Trophoblast cell (in vitro differentiated cells and primary cell): ENCODE data around the gene GLRX.
"Not testable (repeated sequence)": the region's sequence is repeated elsewhere in the genome, so short reads cannot be mapped to it uniquely, and the experiment has no call there.

Source experiments
- DNase-seq, 2 donors: peaks; one replicate each; pipeline ENCODE4 v3.0.0-alpha.2; 2016
- H2AFZ ChIP-seq: 2 replicates; pipeline ENCODE4 v1.6.1; 2013; ENCODE audit warnings: low read length, moderate library complexity, mild to moderate bottlenecking; ENCODE audit not compliant: insufficient read depth, poor library complexity
- H2AK5ac ChIP-seq: 2 replicates; pipeline ENCODE4 v1.6.1; 2013; ENCODE audit warnings: mild to moderate bottlenecking, low read length
- H2BK120ac ChIP-seq: 2 replicates; pipeline ENCODE4 v1.6.1; 2013; ENCODE audit warnings: low read length, mild to moderate bottlenecking, moderate library complexity; ENCODE audit not compliant: insufficient read depth, poor library complexity
- H2BK12ac ChIP-seq: 2 replicates; pipeline ENCODE4 v1.6.1; 2013; ENCODE audit warnings: mild to moderate bottlenecking, low read length, moderate library complexity
- H2BK5ac ChIP-seq: 2 replicates; pipeline ENCODE4 v1.6.1; 2013; ENCODE audit warnings: low read length, low read depth, moderate library complexity, mild to moderate bottlenecking; ENCODE audit not compliant: poor library complexity
- H3K14ac ChIP-seq: 2 replicates; pipeline ENCODE4 v1.6.1; 2013; ENCODE audit warnings: mild to moderate bottlenecking, low read length
- H3K18ac ChIP-seq: 2 replicates; pipeline ENCODE4 v1.6.1; 2013; ENCODE audit warnings: mild to moderate bottlenecking, low read length
- H3K23ac ChIP-seq: 2 replicates; pipeline ENCODE4 v1.6.1; 2013; ENCODE audit warnings: low read length
- H3K27ac ChIP-seq: 2 replicates; pipeline ENCODE4 v1.5.1; 2013; ENCODE audit warnings: low read depth, mild to moderate bottlenecking, inconsistent platforms, low read length, moderate library complexity
- H3K27me3 ChIP-seq: 2 replicates; pipeline ENCODE4 v1.6.1; 2013; ENCODE audit warnings: inconsistent platforms, mild to moderate bottlenecking, low read length, moderate library complexity; ENCODE audit not compliant: insufficient read depth
- H3K36me3 ChIP-seq, 2 experiments: 1 replicate in 1 of 2; 2 replicates in 1 of 2; pipeline ENCODE4 v1.6.1; 2013; ENCODE audit warnings: low read length in 2 of 2, mild to moderate bottlenecking in 2 of 2, moderate library complexity in 1 of 2; ENCODE audit not compliant: insufficient read depth in 2 of 2, control insufficient read depth in 1 of 2
- H3K4ac ChIP-seq: 2 replicates; pipeline ENCODE4 v1.6.1; 2013; ENCODE audit warnings: low read depth, mild to moderate bottlenecking, low read length, moderate library complexity
- H3K4me1 ChIP-seq, 2 experiments: 1 replicate in 1 of 2; 2 replicates in 1 of 2; pipeline ENCODE4 v1.6.1; 2013; ENCODE audit warnings: low read length in 2 of 2, mild to moderate bottlenecking in 2 of 2, moderate library complexity in 1 of 2; ENCODE audit not compliant: insufficient read depth in 2 of 2, control insufficient read depth in 1 of 2
- H3K4me2 ChIP-seq: 2 replicates; pipeline ENCODE4 v1.6.1; 2013; ENCODE audit warnings: inconsistent platforms, mild to moderate bottlenecking, low read length, moderate library complexity
- H3K4me3 ChIP-seq: 2 replicates; pipeline ENCODE4 v1.5.1; 2013; ENCODE audit warnings: mild to moderate bottlenecking, low read depth, low read length, inconsistent platforms
- H3K79me1 ChIP-seq: one replicate; pipeline ENCODE4 v1.6.1; 2013; ENCODE audit warnings: low read length
- H3K79me2 ChIP-seq: 2 replicates; pipeline ENCODE4 v1.6.1; 2013; ENCODE audit warnings: low read length, mild to moderate bottlenecking; ENCODE audit not compliant: control insufficient read depth, insufficient read depth, poor library complexity
- H3K9ac ChIP-seq: 2 replicates; pipeline ENCODE4 v1.6.1; 2013; ENCODE audit warnings: mild to moderate bottlenecking, low read length
- H3K9me3 ChIP-seq: 2 replicates; pipeline ENCODE4 v1.6.1; 2013; ENCODE audit warnings: low read depth, mild to moderate bottlenecking, control low read depth, inconsistent platforms, low read length; ENCODE audit not compliant: insufficient read depth
- H4K12ac ChIP-seq: 2 replicates; pipeline ENCODE4 v1.6.1; 2013; ENCODE audit warnings: low read depth, mild to moderate bottlenecking, low read length, moderate library complexity
- H4K8ac ChIP-seq: 2 replicates; pipeline ENCODE4 v1.6.1; 2013; ENCODE audit warnings: low read depth, mild to moderate bottlenecking, low read length, moderate library complexity
- H4K91ac ChIP-seq: one replicate; pipeline ENCODE4 v1.6.1; 2013; ENCODE audit warnings: low read depth, mild to moderate bottlenecking, low read length, moderate library complexity
- WGBS: extraction: QIAGEN DNeasy Blood & Tissue Kit; methylation state at CpG from one replicate; pipeline ENCODE4 v1.1.7; 2013; ENCODE audit warnings: missing lambda C conversion rate; ENCODE audit not compliant: insufficient read length, insufficient coverage; ENCODE audit errors: extremely low coverage; 5-methylcytosine and 5-hydroxymethylcytosine counted together

Gene GLRX

GRCh38 chr5:95856501-95856981 is 34.0 kb upstream of the GLRX start:
- H3K4me1 ChIP-seq, result peaks cover 28 to 33% of the 10 kb centered on the region in 2 experiments

GRCh38 chr5:95853490-95853889 is 31.0 kb upstream of the GLRX start:
- Histone ChIP-seq H3K9ac (no peak overlapping the region), H2BK120ac (no peak overlapping the region), H3K4ac (no peak overlapping the region), H2BK12ac (no peak overlapping the region), H3K4me3 (no peak overlapping the region), H3K79me2 (peaks cover 7% of the 10 kb centered on the region), H4K12ac (no peak overlapping the region), H3K9me3 (peaks cover 3% of the 10 kb centered on the region), H3K18ac (no peak overlapping the region), H3K27me3 (no peaks in the 10 kb centered on the region), H3K14ac (no peak overlapping the region), H2AFZ (no peak overlapping the region), H3K4me2 (no peak overlapping the region), H3K4me1 (peaks cover 20 to 23% of the 10 kb centered on the region in 2 experiments), H2BK5ac (no peak overlapping the region), H3K23ac (no peak overlapping the region), H2AK5ac (no peak overlapping the region), H3K36me3 (no peaks in the 10 kb centered on the region), H4K91ac (no peak overlapping the region), H3K79me1 (peaks cover 17% of the 10 kb centered on the region), H4K8ac (no peak overlapping the region), H3K27ac (no peak overlapping the region)
- no CpG with 5 or more reads among the region's 3 CpGs for WGBS
- DNase-seq, result no peak

More at GRCh38 chr5:95856501-95856981, 34.0 kb upstream of the GLRX start:
- peaks cover 31% of the 10 kb centered on the region for H3K79me1 ChIP-seq
- no peak overlapping the region for H3K23ac ChIP-seq
- H3K14ac ChIP-seq, result peak overlapping the region; percentile 84
- no CpG with 5 or more reads among the region's 7 CpGs for WGBS
- peak overlapping the region; percentile 93 for H2BK5ac ChIP-seq
- no peaks in the 10 kb centered on the region for H3K36me3 ChIP-seq
- H3K4me2 ChIP-seq, result no peak overlapping the region
- H3K9ac ChIP-seq, result no peak overlapping the region
- H3K27me3 ChIP-seq, result no peaks in the 10 kb centered on the region
- no peak overlapping the region for H3K4me3 ChIP-seq
- DNase-seq, result peak; percentile 61 to 81
- peak overlapping the region; percentile 83 for H2BK12ac ChIP-seq
- H4K8ac ChIP-seq, result peak overlapping the region; percentile 82
- H3K18ac ChIP-seq, result peak overlapping the region; percentile 80
- peak overlapping the region; percentile 44 for H4K12ac ChIP-seq
- peak overlapping the region; percentile 93 for H4K91ac ChIP-seq
- peak overlapping the region; percentile 4 for H3K27ac ChIP-seq
- H2AFZ ChIP-seq, result peak overlapping the region; percentile 37
- peak overlapping the region; percentile 93 for H2BK120ac ChIP-seq
- peak overlapping the region; percentile 86 for H2AK5ac ChIP-seq
- peaks cover 3% of the 10 kb centered on the region for H3K9me3 ChIP-seq
- peaks cover 7% of the 10 kb centered on the region for H3K79me2 ChIP-seq
- peak overlapping the region; percentile 78 for H3K4ac ChIP-seq

DNA sequence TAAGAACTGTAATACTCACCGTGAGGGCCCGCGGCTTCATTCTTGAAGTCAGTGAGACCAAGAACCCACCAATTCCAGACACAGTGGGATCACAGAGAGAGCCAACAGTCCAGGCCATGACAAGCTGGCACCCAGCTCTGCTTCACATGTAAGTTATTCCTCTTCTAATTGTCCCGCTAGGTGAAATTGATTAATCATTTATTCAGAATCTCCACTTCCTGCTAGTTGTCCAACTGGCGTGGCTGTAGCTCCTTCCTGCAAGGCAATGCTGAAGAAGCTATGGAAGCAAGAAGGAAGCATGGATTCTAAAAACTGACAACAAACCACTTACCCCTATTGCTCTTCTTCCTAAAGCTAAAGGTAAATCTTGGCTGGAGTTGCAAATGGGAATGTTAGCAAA is 30.0 kb upstream of the GLRX start:
- no peak overlapping the region for H2AK5ac ChIP-seq
- H3K27me3 ChIP-seq, result no peaks in the 10 kb centered on the region
- no peak overlapping the region for H2BK120ac ChIP-seq
- no peak overlapping the region for H3K4me3 ChIP-seq
- no peaks in the 10 kb centered on the region for H3K36me3 ChIP-seq
- H3K18ac ChIP-seq, result no peak overlapping the region
- H4K91ac ChIP-seq, result no peak overlapping the region
- no peak overlapping the region for H3K23ac ChIP-seq
- H3K79me2 ChIP-seq, result peaks cover 4% of the 10 kb centered on the region
- no peak overlapping the region for H3K27ac ChIP-seq
- no peak overlapping the region for H3K4me2 ChIP-seq
- no CpG with 5 or more reads among the region's 5 CpGs for WGBS
- no peak overlapping the region for H2BK12ac ChIP-seq
- H4K8ac ChIP-seq, result no peak overlapping the region
- peaks cover 3% of the 10 kb centered on the region for H3K9me3 ChIP-seq
- H3K4ac ChIP-seq, result no peak overlapping the region
- H2AFZ ChIP-seq, result no peak overlapping the region
- peaks cover 11% of the 10 kb centered on the region for H3K79me1 ChIP-seq
- H2BK5ac ChIP-seq, result no peak overlapping the region
- H3K9ac ChIP-seq, result no peak overlapping the region
- H3K14ac ChIP-seq, result no peak overlapping the region
- DNase-seq, result no peak
- peaks cover 11 to 14% of the 10 kb centered on the region in 2 experiments for H3K4me1 ChIP-seq
- H4K12ac ChIP-seq, result no peak overlapping the region

- H3K4ac ChIP-seq, H3K79me2 ChIP-seq, H3K79me1 ChIP-seq, H4K8ac ChIP-seq, H3K23ac ChIP-seq, H3K27ac ChIP-seq, H3K4me1 ChIP-seq, H2AFZ ChIP-seq, H3K27me3 ChIP-seq, DNase-seq, H3K36me3 ChIP-seq, H2BK12ac ChIP-seq, H3K18ac ChIP-seq, H2BK5ac ChIP-seq, H3K14ac ChIP-seq, H4K91ac ChIP-seq, H2BK120ac ChIP-seq, H3K4me2 ChIP-seq, H3K9me3 ChIP-seq, H4K12ac ChIP-seq, H3K9ac ChIP-seq, H3K4me3 ChIP-seq, H2AK5ac ChIP-seq: not testable (repeated sequence)
- WGBS, result no CpG with 5 or more reads among the region's 34 CpGs
These were observed 28.6 kb upstream of the GLRX start for GRCh38 chr5:95851141-95851540.
